ENCODE measurements around the gene DECR2.

The DECR2 gene

GRCh38 chr16:379183-379960, 22.3 kb upstream of the DECR2 start:
- Histone ChIP-seq H3K18ac (ENCODE audit: low read depth in 1 of 2, low read length in 2 of 2) (no peak overlapping the region), H2AFZ (ENCODE audit: low read depth, low read length) (no peak overlapping the region), H3K9ac (ENCODE audit: low read length) (no peak overlapping the region), H3K14ac (ENCODE audit: low read length in 2 of 2) (peak overlapping the region in 1 of 2 experiments; percentile 79), H4K8ac (ENCODE audit: low read length) (no peak overlapping the region), H3K79me1 (replicated peaks; ENCODE audit: low read length, poor library complexity, severe bottlenecking) (peaks cover 32% of the 10 kb centered on the region), H2BK120ac (ENCODE audit: low read depth, low read length) (no peak overlapping the region), H3K36me3 (ENCODE audit: control insufficient read depth in 1 of 2, insufficient read depth in 2 of 2, low read depth in 1 of 2, low read length in 2 of 2) (peaks cover 25 to 42% of the 10 kb centered on the region in 2 experiments), H3K23ac (ENCODE audit: low read length in 2 of 2) (peak overlapping the region in 1 of 2 experiments; percentile 79), H3K4me2 (ENCODE audit: low read length, poor library complexity, severe bottlenecking) (no peak overlapping the region), H3K4me3 (ENCODE audit: insufficient read depth in 1 of 2, low read depth in 1 of 2, low read length in 2 of 2) (no peak overlapping the region), H2BK15ac (ENCODE audit: low read depth, poor library complexity, severe bottlenecking) (no peak overlapping the region), H3K27ac (ENCODE audit: low read length, poor library complexity, severe bottlenecking) (no peak overlapping the region), H2BK12ac (ENCODE audit: low read length in 2 of 2) (peak overlapping the region in 1 of 2 experiments; percentile 3), H2AK5ac (ENCODE audit: low read length, severe bottlenecking) (no peak overlapping the region), H3K9me3 (ENCODE audit: control insufficient read depth, low read length) (no peaks in the 10 kb centered on the region), H2BK5ac (ENCODE audit: low read depth, low read length, poor library complexity, severe bottlenecking) (no peak overlapping the region), H3K4ac (ENCODE audit: low read depth in 1 of 2, low read length in 2 of 2) (peak overlapping the region in 1 of 2 experiments; percentile 24), H4K91ac (ENCODE audit: low read length) (no peak overlapping the region), H3K4me1 (ENCODE audit: control insufficient read depth, insufficient read depth, low read depth, low read length) (peaks cover 41% of the 10 kb centered on the region), H3K27me3 (ENCODE audit: control insufficient read depth in 1 of 2, insufficient read depth in 1 of 2, low read length in 2 of 2) (no peaks in the 10 kb centered on the region)
- DNase-seq = no peak
- WGBS = 80% methylated on average over 14 of the region's 16 CpGs

GRCh38 chr16:379961-380761, 21.5 kb upstream of the DECR2 start:
- H3K18ac ChIP-seq (ENCODE audit: low read depth in 1 of 2, low read length in 2 of 2) = no peak overlapping the region
- H2BK15ac ChIP-seq (ENCODE audit: low read depth, poor library complexity, severe bottlenecking) = no peak overlapping the region
- H2BK5ac ChIP-seq (ENCODE audit: low read depth, low read length, poor library complexity, severe bottlenecking) = no peak overlapping the region
- peak overlapping the region in 1 of 2 experiments; percentile 41 for H3K4me3 ChIP-seq (ENCODE audit: insufficient read depth in 1 of 2, low read depth in 1 of 2, low read length in 2 of 2)
- peak overlapping the region; percentile 82 for H3K4me2 ChIP-seq (ENCODE audit: low read length, poor library complexity, severe bottlenecking)
- H2BK12ac ChIP-seq (ENCODE audit: low read length in 2 of 2) = peak overlapping the region in 1 of 2 experiments; percentile 3
- no peak for DNase-seq
- H3K14ac ChIP-seq (ENCODE audit: low read length in 2 of 2) = peak overlapping the region in 1 of 2 experiments; percentile 79
- H2AFZ ChIP-seq (ENCODE audit: low read depth, low read length) = no peak overlapping the region
- no peak overlapping the region for H4K91ac ChIP-seq (ENCODE audit: low read length)
- H3K4me1 ChIP-seq (ENCODE audit: control insufficient read depth, insufficient read depth, low read depth, low read length) = peaks cover 41% of the 10 kb centered on the region
- no peak overlapping the region for H2BK120ac ChIP-seq (ENCODE audit: low read depth, low read length)
- H3K36me3 ChIP-seq (ENCODE audit: control insufficient read depth in 1 of 2, insufficient read depth in 2 of 2, low read depth in 1 of 2, low read length in 2 of 2) = peaks cover 17 to 35% of the 10 kb centered on the region in 2 experiments
- no peaks in the 10 kb centered on the region for H3K27me3 ChIP-seq (ENCODE audit: control insufficient read depth in 1 of 2, insufficient read depth in 1 of 2, low read length in 2 of 2)
- peak overlapping the region in 1 of 2 experiments; percentile 24 for H3K4ac ChIP-seq (ENCODE audit: low read depth in 1 of 2, low read length in 2 of 2)
- no peak overlapping the region for H2AK5ac ChIP-seq (ENCODE audit: low read length, severe bottlenecking)
- H3K27ac ChIP-seq (ENCODE audit: low read length, poor library complexity, severe bottlenecking) = no peak overlapping the region
- H3K9me3 ChIP-seq (ENCODE audit: control insufficient read depth, low read length) = no peaks in the 10 kb centered on the region
- 87% methylated on average over 27 of the region's 27 CpGs for WGBS
- peaks cover 32% of the 10 kb centered on the region for H3K79me1 ChIP-seq (replicated peaks; ENCODE audit: low read length, poor library complexity, severe bottlenecking)
- H4K8ac ChIP-seq (ENCODE audit: low read length) = no peak overlapping the region
- H3K23ac ChIP-seq (ENCODE audit: low read length in 2 of 2) = peak overlapping the region in 1 of 2 experiments; percentile 79
- H3K9ac ChIP-seq (ENCODE audit: low read length) = no peak overlapping the region

GRCh38 chr16:380762-381011, 21.0 kb upstream of the DECR2 start:
- H4K8ac ChIP-seq (ENCODE audit: low read length) = peak overlapping the region; percentile 38
- H3K27me3 ChIP-seq (ENCODE audit: control insufficient read depth in 1 of 2, insufficient read depth in 1 of 2, low read length in 2 of 2) = no peaks in the 10 kb centered on the region
- no peak overlapping the region for H2BK12ac ChIP-seq (ENCODE audit: low read length in 2 of 2)
- H2AK5ac ChIP-seq (ENCODE audit: low read length, severe bottlenecking) = no peak overlapping the region
- no peak overlapping the region for H2BK5ac ChIP-seq (ENCODE audit: low read depth, low read length, poor library complexity, severe bottlenecking)
- H3K9me3 ChIP-seq (ENCODE audit: control insufficient read depth, low read length) = no peaks in the 10 kb centered on the region
- H3K4me3 ChIP-seq (ENCODE audit: insufficient read depth in 1 of 2, low read depth in 1 of 2, low read length in 2 of 2) = peak overlapping the region; percentile 81 to 86
- H3K23ac ChIP-seq (ENCODE audit: low read length in 2 of 2) = no peak overlapping the region
- H3K36me3 ChIP-seq (ENCODE audit: control insufficient read depth in 1 of 2, insufficient read depth in 2 of 2, low read depth in 1 of 2, low read length in 2 of 2) = peaks cover 16 to 30% of the 10 kb centered on the region in 2 experiments
- H3K27ac ChIP-seq (ENCODE audit: low read length, poor library complexity, severe bottlenecking) = no peak overlapping the region
- H2BK15ac ChIP-seq (ENCODE audit: low read depth, poor library complexity, severe bottlenecking) = no peak overlapping the region
- H4K91ac ChIP-seq (ENCODE audit: low read length) = peak overlapping the region; percentile 3
- DNase-seq = no peak
- H2AFZ ChIP-seq (ENCODE audit: low read depth, low read length) = no peak overlapping the region
- no peak overlapping the region for H3K14ac ChIP-seq (ENCODE audit: low read length in 2 of 2)
- peak overlapping the region in 1 of 2 experiments; percentile 97 for H3K18ac ChIP-seq (ENCODE audit: low read depth in 1 of 2, low read length in 2 of 2)
- H3K4ac ChIP-seq (ENCODE audit: low read depth in 1 of 2, low read length in 2 of 2) = peak overlapping the region in 1 of 2 experiments; percentile 72
- H2BK120ac ChIP-seq (ENCODE audit: low read depth, low read length) = no peak overlapping the region
- H3K9ac ChIP-seq (ENCODE audit: low read length) = peak overlapping the region; percentile 84
- H3K4me1 ChIP-seq (ENCODE audit: control insufficient read depth, insufficient read depth, low read depth, low read length) = peaks cover 41% of the 10 kb centered on the region
- WGBS = 4% methylated on average over 10 of the region's 12 CpGs
- H3K79me1 ChIP-seq (replicated peaks; ENCODE audit: low read length, poor library complexity, severe bottlenecking) = peaks cover 32% of the 10 kb centered on the region
- H3K4me2 ChIP-seq (ENCODE audit: low read length, poor library complexity, severe bottlenecking) = peak overlapping the region; percentile 82

Data from mesenchymal stem cell (in vitro differentiated cells and primary cell).